Erythroblast (primary cell): Measurements from ENCODE around the gene GIPC3.

ENCODE experiments used
- GATA1 ChIP-seq: IDR thresholded peaks from 2 replicates; pipeline ENCODE4 v1.6.1; 2011; ENCODE audit warnings: low read depth, mild to moderate bottlenecking, control low read depth, low read length, moderate library complexity
- POLR2A ChIP-seq: IDR thresholded peaks from 2 replicates; pipeline ENCODE4 v1.6.1; 2011; ENCODE audit warnings: mild to moderate bottlenecking, low read length

- TF ChIP-seq POLR2A (no peak), GATA1 (no peak)
These were observed 29.7 kb downstream of the GIPC3 start for GRCh38 chr19:3614858-3615505.
